ENCODE measurements around the gene FILIP1L.

FILIP1L gene

GRCh38 chr3:100128565-100128964, 14.3 kb upstream of the FILIP1L start:
- Histone ChIP-seq H3K36me3 (ENCODE audit: low read length) (no peaks in the 10 kb centered on the region), H2AFZ (ENCODE audit: low read depth, low read length, severe bottlenecking) (no peak overlapping the region), H3K79me2 (ENCODE audit: insufficient read depth, low read length) (no peaks in the 10 kb centered on the region), H3K27me3 (ENCODE audit: low read length) (no peaks in the 10 kb centered on the region), H3K9ac (ENCODE audit: low read length) (no peak overlapping the region), H3F3A (ENCODE audit: insufficient read depth) (no peaks in the 10 kb centered on the region), H3K4me2 (ENCODE audit: low read depth, low read length, poor library complexity, severe bottlenecking) (no peak overlapping the region), H3K9me2 (replicated peaks; ENCODE audit: insufficient read depth, low read length) (no peaks in the 10 kb centered on the region), H3K4me3 (ENCODE audit: insufficient read depth, low read length, poor library complexity, severe bottlenecking) (no peak overlapping the region), H4K20me1 (ENCODE audit: low read depth, low read length) (no peaks in the 10 kb centered on the region), H3K27ac (ENCODE audit: low read depth, low read length) (no peak overlapping the region), H3K9me3 (ENCODE audit: insufficient read depth, low read length) (no peaks in the 10 kb centered on the region)
- no peak for TF ChIP-seq CTCF (IDR thresholded peaks at IDR 0.05; ENCODE audit: insufficient read depth, low read length, poor library complexity, severe bottlenecking)
- TF ChIP-seq EZH2phosphoT487 (conservative IDR thresholded peaks at IDR 0.05; ENCODE audit: low read length), result no peak

- H3K27me3 ChIP-seq (ENCODE audit: low read length), result no peaks in the 10 kb centered on the region
- H3K9ac ChIP-seq (ENCODE audit: low read length), result no peak overlapping the region
- H3K9me2 ChIP-seq (replicated peaks; ENCODE audit: insufficient read depth, low read length), result no peaks in the 10 kb centered on the region
- no peaks in the 10 kb centered on the region for H4K20me1 ChIP-seq (ENCODE audit: low read depth, low read length)
- no peak overlapping the region for H3K4me3 ChIP-seq (ENCODE audit: insufficient read depth, low read length, poor library complexity, severe bottlenecking)
- H3K9me3 ChIP-seq (ENCODE audit: insufficient read depth, low read length), result no peaks in the 10 kb centered on the region
- no peak overlapping the region for H3K27ac ChIP-seq (ENCODE audit: low read depth, low read length)
- H3K4me2 ChIP-seq (ENCODE audit: low read depth, low read length, poor library complexity, severe bottlenecking), result no peak overlapping the region
- no peaks in the 10 kb centered on the region for H3F3A ChIP-seq (ENCODE audit: insufficient read depth)
- H2AFZ ChIP-seq (ENCODE audit: low read depth, low read length, severe bottlenecking), result no peak overlapping the region
- no peak for TF ChIP-seq CTCF (IDR thresholded peaks at IDR 0.05; ENCODE audit: insufficient read depth, low read length, poor library complexity, severe bottlenecking)
- no peak for TF ChIP-seq EZH2phosphoT487 (conservative IDR thresholded peaks at IDR 0.05; ENCODE audit: low read length)
- no peaks in the 10 kb centered on the region for H3K79me2 ChIP-seq (ENCODE audit: insufficient read depth, low read length)
- no peaks in the 10 kb centered on the region for H3K36me3 ChIP-seq (ENCODE audit: low read length)
These were observed 13.5 kb upstream of the FILIP1L start for GRCh38 chr3:100127792-100128191.

DNA sequence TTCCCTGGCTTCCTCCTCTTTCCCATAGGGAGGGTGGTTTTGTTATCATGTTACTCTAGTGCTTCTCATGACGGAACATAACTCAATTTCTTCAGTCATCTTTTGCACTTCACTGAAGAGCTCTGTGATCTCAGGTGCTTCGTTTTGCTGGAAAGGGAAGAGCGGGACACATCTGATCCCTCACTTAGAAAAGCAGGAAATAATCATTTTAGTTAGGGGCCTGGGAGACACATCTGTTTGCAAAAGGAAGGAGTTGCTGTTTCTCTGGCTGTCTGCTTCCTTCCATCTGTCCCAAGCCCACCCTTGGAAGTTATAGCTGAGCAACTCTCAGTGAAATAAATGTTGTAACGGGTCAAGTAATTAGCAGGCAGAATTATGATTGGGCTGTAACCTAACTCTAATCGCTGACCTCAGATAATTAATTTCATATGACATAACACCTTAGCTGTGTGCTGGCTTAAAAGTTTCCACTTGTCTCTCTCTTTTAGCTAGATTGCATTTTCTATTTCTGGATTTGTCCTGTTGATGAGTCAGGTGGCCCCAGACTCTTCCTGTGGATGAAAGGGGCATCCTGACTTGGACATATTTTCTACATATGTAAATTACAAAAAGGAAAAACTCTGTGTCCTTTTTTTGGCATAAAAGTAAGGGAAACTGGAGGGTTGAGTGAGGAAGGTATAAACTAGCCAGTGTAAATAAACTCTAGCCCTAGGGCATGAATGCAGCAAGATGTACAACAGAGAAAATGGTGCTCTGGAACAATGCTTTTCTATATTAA, 11.0 kb upstream of the FILIP1L start:
- Histone ChIP-seq H3K27ac (ENCODE audit: low read depth, low read length) (no peak overlapping the region), H3F3A (ENCODE audit: insufficient read depth) (no peaks in the 10 kb centered on the region), H4K20me1 (ENCODE audit: low read depth, low read length) (no peaks in the 10 kb centered on the region), H3K9me3 (ENCODE audit: insufficient read depth, low read length) (no peaks in the 10 kb centered on the region), H3K79me2 (ENCODE audit: insufficient read depth, low read length) (no peaks in the 10 kb centered on the region), H3K9me2 (replicated peaks; ENCODE audit: insufficient read depth, low read length) (no peaks in the 10 kb centered on the region), H2AFZ (ENCODE audit: low read depth, low read length, severe bottlenecking) (no peak overlapping the region), H3K9ac (ENCODE audit: low read length) (no peak overlapping the region), H3K27me3 (ENCODE audit: low read length) (no peaks in the 10 kb centered on the region), H3K4me3 (ENCODE audit: insufficient read depth, low read length, poor library complexity, severe bottlenecking) (no peak overlapping the region), H3K4me2 (ENCODE audit: low read depth, low read length, poor library complexity, severe bottlenecking) (no peak overlapping the region), H3K36me3 (ENCODE audit: low read length) (no peaks in the 10 kb centered on the region)
- TF ChIP-seq CTCF (IDR thresholded peaks at IDR 0.05; ENCODE audit: insufficient read depth, low read length, poor library complexity, severe bottlenecking), result no peak
